NCI-H526 (cell line): ENCODE data around the gene UNKL.

ENCODE experiments used
- DNase-seq, 2 experiments: peaks; one replicate each; lab custom pipeline; 2025; lab: John Stamatoyannopoulos, UW

Gene UNKL

DNA sequence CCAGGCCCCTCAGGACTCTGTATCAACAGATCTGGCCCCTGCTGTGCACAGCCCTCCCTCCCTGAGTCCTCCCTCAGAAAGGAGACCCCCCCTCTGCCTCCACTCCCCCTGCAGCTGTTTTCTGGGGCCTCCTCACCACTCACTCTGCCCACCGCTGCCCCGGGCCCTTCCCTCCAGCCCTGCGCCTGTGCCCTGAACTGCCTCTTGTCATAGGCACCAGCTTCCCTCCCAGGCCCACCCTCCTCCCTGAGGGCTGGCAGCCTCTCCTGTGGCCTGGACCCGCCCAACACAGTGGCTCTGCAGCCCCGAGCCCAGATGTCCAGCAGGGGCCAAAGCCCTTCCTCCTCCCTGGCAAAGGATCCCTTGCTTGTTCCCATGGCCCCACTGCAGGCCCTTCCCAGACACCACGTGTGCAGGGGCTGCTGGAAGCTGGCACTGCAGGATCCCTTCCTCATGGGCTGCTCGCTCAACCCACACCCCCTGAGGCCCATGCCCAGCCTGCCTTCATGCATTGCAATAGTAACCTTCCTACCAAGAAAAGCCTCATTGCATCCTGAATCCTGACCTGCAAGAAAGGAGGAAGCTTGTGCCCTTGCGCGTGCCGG is 37.0 kb downstream of the UNKL start:
- DNase-seq, result no peak

- DNase-seq, result no peak
Measured at GRCh38 chr16:1375741-1376410, 38.6 kb downstream of the UNKL start.

DNA sequence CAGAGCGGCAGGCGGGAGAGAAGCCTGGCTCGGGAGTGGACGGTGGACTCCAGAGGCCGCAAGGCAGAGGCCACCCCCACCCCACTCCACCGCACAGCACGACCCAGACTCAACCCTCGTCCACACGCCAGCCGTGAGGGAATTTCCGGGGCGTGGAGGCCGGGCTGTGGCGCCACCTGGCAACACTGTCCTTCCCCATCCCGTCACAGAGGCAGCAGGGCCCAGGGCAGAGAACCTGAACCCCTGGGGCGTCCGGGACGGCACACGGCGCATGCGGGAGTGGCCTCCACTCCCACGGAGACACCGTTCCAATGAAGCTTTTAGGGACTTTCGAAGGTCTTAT is 39.2 kb downstream of the UNKL start:
- no peak for DNase-seq

DNA sequence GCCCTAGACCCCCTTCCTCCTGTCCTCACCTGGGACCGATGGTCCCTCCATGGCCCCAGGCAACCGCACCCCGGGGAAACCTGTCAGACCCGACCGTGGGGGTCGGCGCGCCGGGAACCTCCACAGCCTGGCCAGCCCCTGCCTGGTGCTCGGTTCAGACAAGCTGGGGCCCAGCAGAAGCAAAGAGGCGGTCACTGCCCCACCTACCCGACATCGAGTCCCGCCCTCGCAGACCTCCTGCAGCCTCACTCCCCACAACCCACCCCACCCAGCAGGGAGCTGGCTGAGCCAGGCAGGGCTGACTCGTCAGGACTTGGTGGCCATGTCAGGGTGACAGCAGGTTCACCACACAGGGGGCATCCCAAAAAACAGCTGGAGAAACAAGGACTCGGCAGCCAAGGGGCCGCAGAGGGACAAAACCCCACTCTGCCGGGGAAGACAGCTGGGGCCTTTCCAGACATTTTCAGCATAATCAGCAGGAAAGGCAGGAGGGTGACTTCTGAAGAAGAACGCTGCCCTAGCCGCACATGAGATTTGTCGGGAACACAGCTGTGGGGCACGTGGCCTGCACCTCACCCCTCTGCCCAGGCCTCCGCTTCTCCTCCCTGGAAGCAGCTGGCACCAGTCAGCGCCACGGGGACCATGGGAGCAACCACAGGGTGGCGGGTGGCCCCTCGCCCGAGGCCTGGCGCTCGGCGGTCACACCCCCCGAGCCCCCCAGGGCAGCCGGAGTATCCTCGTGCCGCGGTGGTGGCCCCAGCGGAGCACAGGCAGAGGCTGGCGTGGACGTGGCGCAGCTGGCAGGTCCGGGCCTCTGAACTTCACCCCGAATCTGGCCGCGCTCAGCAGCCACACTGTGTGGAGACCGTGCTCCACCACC is 39.8 kb downstream of the UNKL start:
- no peak for DNase-seq

DNA sequence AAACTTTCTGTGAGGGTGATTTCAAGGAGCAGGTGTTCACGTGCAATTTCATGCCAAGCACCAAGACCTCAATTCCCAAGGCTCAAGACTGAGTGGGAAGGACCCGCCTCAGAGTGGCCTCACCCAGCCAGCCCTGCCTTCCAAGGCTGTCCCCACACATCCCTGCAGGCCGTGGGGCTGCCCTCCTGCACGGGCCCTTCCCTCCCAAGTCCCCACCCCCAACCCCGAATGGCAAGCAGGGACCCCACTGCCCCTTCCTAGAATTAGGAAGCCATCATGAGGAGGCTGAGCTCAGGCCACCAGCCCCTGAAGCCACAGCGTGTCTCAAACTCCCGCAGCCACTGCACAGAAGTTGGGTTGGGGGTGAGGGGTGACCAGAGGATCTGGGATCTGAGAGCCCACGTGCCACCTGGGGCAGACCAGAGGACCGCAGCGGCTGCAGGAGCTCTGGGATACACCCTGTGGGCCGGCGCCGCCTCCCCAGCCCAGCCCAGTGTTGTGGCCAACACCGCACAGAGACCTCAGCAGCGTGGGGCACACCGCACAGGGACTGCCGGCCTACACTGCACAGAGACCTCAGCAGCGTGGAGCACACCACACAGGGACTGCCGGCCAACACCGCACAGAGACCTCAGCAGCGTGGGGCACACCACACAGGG is 42.1 kb downstream of the UNKL start:
- no peak for DNase-seq

DNA sequence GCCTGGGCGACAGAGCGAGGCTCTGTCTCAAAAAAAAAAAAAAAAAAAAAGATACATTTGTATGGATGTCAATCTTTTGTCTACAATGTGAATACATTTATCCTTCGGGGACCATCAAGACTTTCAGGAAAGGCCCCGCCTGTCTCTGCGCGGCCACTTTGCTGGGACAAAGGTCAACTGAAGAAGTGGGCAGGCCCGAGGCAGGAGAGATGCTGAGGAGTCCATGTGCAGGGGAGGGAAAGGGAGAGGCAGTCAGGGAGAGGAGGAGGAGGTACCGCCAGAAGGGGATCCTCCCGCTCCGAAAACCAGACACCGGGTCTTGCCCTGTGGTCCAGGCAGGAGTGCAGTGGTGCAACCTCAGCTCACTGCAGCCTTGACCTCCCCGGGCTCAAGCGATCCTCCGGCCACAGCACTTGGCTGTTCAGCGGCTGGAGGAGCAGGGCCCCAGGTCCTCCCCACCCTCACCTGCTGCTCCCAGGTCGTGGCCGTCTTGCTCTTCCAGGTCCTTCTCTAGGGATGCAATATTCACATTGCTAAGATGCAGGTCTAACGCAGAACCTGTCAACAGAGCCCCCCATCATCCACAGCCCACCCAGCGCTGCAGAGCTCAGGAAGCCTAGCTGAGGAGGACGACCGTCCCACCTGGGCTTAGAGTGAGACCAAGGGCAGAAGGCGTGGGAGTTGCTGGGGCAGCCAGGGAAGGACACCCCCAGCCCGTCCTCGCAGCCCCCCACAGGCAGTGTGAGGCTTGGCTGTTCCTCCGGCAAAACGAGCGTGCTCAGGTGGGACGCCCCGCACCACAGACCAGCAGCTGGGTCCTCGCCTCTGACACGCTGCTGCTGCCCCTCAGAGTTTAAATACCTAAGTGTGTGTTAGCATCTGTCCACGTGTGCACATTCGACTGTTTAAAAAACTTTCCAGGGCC is 43.2 kb downstream of the UNKL start:
- no peak for DNase-seq

DNA sequence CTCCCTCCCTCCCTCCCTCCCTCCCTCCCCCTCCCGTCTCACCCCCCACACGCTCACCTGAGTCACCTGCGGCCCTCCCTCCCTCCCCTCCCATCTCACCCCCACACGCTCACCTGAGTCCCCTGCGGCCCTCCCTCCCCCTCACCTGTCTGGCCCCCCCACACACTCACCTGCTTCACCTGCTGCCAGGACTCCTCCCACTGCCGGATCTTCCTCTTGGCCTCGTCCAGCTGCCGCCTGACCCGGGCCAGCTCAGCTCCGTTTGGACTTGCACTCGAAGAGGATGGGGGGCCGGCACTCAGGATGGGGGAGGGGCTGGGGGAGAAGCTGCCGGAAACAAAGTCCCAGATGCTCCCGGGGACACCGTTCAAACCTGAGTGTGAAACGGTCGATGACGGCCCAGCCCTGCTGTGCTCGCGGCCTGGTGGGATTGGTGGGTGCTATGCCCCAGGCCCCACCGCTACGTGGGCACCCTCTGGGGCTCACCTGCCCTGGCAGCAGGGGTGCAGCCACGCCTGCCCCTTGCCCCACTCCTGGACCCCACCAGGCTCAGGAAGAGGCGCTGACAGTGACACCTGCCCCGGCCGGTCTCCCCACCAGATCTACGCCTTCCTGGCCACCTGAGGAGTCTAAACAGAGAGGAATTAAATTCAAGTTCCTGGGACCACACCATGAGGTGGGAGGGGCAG is 46.9 kb downstream of the UNKL start:
- no peak for DNase-seq

GRCh38 chr16:1366712-1367299 is 47.7 kb downstream of the UNKL start:
- no peak for DNase-seq

- DNase-seq, result no peak
Measured at GRCh38 chr16:1366060-1366711, 48.3 kb downstream of the UNKL start.

GRCh38 chr16:1364510-1364909 is 50.0 kb downstream of the UNKL start:
- no peak for DNase-seq

- DNase-seq, result peak in 1 of 2 experiments; percentile 58
Measured at GRCh38 chr16:1363501-1364041, 50.9 kb downstream of the UNKL start.

GRCh38 chr16:1362807-1363206 is 51.7 kb downstream of the UNKL start:
- DNase-seq, result no peak

- no peak for DNase-seq
Measured at GRCh38 chr16:1361685-1362360, 52.7 kb downstream of the UNKL start.

GRCh38 chr16:1357906-1358566 is 56.5 kb downstream of the UNKL start:
- no peak for DNase-seq

DNA sequence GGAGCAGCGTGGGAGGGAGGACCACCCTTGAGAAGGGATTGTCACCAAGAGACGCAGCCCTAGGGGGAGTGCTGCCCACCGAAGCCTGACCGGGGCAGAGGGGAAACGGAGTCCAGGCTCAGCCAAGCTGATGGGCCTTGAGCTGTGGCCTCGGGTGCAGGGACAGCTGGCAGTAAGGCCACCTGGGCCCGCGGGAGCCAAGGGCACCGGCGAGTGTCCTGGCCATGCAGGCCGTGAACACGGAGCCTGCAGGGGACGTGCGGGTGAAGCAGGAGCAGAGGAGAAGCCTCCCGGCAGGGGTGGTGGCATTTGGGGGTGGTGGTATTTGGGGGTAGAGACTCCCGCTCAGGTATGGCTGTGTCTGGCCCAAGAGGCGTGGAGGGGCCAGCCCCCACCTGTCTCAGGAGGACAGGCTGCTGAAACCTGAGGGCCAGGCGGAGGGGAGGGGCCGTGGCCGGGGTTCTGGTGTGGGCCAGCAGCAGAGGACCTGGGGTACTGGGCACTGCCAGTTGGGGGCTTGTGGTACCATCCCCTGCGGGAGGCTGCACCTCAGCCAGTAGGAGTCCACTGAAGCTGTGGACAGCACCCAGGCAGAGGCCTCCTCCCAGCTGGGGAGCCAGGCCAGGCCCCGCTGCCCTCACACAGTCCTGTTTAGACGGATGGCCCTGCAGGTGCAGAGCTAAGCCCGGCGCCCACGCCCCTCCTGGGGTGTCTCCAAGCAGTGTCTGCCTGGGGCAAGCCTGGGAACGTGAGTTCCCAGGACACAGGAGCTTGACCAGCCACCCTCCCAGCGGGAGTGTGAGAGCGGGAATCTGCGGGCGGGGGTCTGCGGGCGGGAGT is 58.2 kb downstream of the UNKL start:
- no peak for DNase-seq

GRCh38 chr16:1355591-1355990 is 58.9 kb downstream of the UNKL start:
- DNase-seq, result no peak

GRCh38 chr16:1354815-1355540 is 59.5 kb downstream of the UNKL start:
- DNase-seq, result no peak
